Nephron (organoid): ENCODE measurements around the gene KCNN3.

Experiments used
- H3K27ac Mint-ChIP-seq, 3 experiments: 2 replicates each; pipeline ENCODE4 v1.8.0; 2020; ENCODE audit warnings: mixed read lengths in 3 of 3, mild to moderate bottlenecking in 2 of 3, moderate library complexity in 1 of 3
- H3K27me3 Mint-ChIP-seq: 2 replicates; pipeline ENCODE4 v1.8.0; 2021; ENCODE audit warnings: low read depth, mild to moderate bottlenecking, moderate library complexity, mixed read lengths
- H3K36me3 Mint-ChIP-seq: 2 replicates; pipeline ENCODE4 v1.8.0; 2020; ENCODE audit warnings: low read depth, mixed read lengths
- H3K4me1 Mint-ChIP-seq: 2 replicates; pipeline ENCODE4 v1.8.0; 2020; ENCODE audit warnings: mixed read lengths
- H3K4me3 Mint-ChIP-seq, 3 experiments: 2 replicates each; pipeline ENCODE4 v1.8.0; 2020; ENCODE audit warnings: mild to moderate bottlenecking in 3 of 3, mixed read lengths in 3 of 3, moderate library complexity in 2 of 3
- H3K9me3 Mint-ChIP-seq: 2 replicates; pipeline ENCODE4 v1.8.0; 2020; ENCODE audit warnings: mixed read lengths
- CTCF ChIP-seq, 3 experiments: fragments of 200-600 bp; sonication (generic); IDR thresholded peaks; one replicate each; pipeline ENCODE4 v1.5.0; 2021; ENCODE audit warnings: antibody characterized with exemption in 3 of 3; ENCODE audit not compliant: unreplicated experiment in 3 of 3

KCNN3 gene

GRCh38 chr1:154860156-154860870, 9.8 kb downstream of the KCNN3 start:
- Mint-ChIP-seq H3K27ac (peak overlapping the region in 2 of 3 experiments; percentile 8 to 64), H3K4me1 (peaks cover 69% of the 10 kb centered on the region), H3K27me3 (peaks cover 21% of the 10 kb centered on the region), H3K4me3 (peak overlapping the region in 1 of 3 experiments; percentile 7), H3K9me3 (no peaks in the 10 kb centered on the region), H3K36me3 (no peaks in the 10 kb centered on the region)
- TF ChIP-seq CTCF (IDR thresholded peaks at IDR 0.05; ENCODE audit: unreplicated experiment in 3 of 3): no peak

- peaks cover 69% of the 10 kb centered on the region for H3K4me1 Mint-ChIP-seq
- peaks cover 20% of the 10 kb centered on the region for H3K27me3 Mint-ChIP-seq
- H3K9me3 Mint-ChIP-seq: no peaks in the 10 kb centered on the region
- no peak for TF ChIP-seq CTCF (IDR thresholded peaks at IDR 0.05; ENCODE audit: unreplicated experiment in 3 of 3)
- peak overlapping the region in 2 of 3 experiments; percentile 8 to 64 for H3K27ac Mint-ChIP-seq
- H3K4me3 Mint-ChIP-seq: no peak overlapping the region
- H3K36me3 Mint-ChIP-seq: no peaks in the 10 kb centered on the region
Observed at GRCh38 chr1:154859786-154860155, 10.3 kb downstream of the KCNN3 start.

- H3K36me3 Mint-ChIP-seq: no peaks in the 10 kb centered on the region
- TF ChIP-seq CTCF (IDR thresholded peaks at IDR 0.05; ENCODE audit: unreplicated experiment in 3 of 3): no peak
- peaks cover 66% of the 10 kb centered on the region for H3K4me1 Mint-ChIP-seq
- H3K9me3 Mint-ChIP-seq: no peaks in the 10 kb centered on the region
- H3K27ac Mint-ChIP-seq: no peak overlapping the region
- H3K27me3 Mint-ChIP-seq: peaks cover 17% of the 10 kb centered on the region
- no peak overlapping the region for H3K4me3 Mint-ChIP-seq
Observed at GRCh38 chr1:154859151-154859785, 10.8 kb downstream of the KCNN3 start.

GRCh38 chr1:154857441-154858215, 12.5 kb downstream of the KCNN3 start:
- H3K4me1 Mint-ChIP-seq: peaks cover 49% of the 10 kb centered on the region
- H3K27me3 Mint-ChIP-seq: peaks cover 12% of the 10 kb centered on the region
- H3K36me3 Mint-ChIP-seq: no peaks in the 10 kb centered on the region
- H3K9me3 Mint-ChIP-seq: no peaks in the 10 kb centered on the region
- no peak for TF ChIP-seq CTCF (IDR thresholded peaks at IDR 0.05; ENCODE audit: unreplicated experiment in 3 of 3)
- peak overlapping the region in 1 of 3 experiments; percentile 32 for H3K27ac Mint-ChIP-seq
- no peak overlapping the region for H3K4me3 Mint-ChIP-seq

- H3K4me3 Mint-ChIP-seq: no peak overlapping the region
- H3K36me3 Mint-ChIP-seq: no peaks in the 10 kb centered on the region
- peak overlapping the region in 1 of 3 experiments; percentile 8 for H3K27ac Mint-ChIP-seq
- H3K9me3 Mint-ChIP-seq: no peaks in the 10 kb centered on the region
- TF ChIP-seq CTCF (IDR thresholded peaks at IDR 0.05; ENCODE audit: unreplicated experiment in 3 of 3): no peak
- peaks cover 43% of the 10 kb centered on the region for H3K4me1 Mint-ChIP-seq
- peaks cover 12% of the 10 kb centered on the region for H3K27me3 Mint-ChIP-seq
Observed at GRCh38 chr1:154857022-154857421, 13.1 kb downstream of the KCNN3 start.
